ENCODE measurements around the gene FYCO1.

The FYCO1 gene

DNA sequence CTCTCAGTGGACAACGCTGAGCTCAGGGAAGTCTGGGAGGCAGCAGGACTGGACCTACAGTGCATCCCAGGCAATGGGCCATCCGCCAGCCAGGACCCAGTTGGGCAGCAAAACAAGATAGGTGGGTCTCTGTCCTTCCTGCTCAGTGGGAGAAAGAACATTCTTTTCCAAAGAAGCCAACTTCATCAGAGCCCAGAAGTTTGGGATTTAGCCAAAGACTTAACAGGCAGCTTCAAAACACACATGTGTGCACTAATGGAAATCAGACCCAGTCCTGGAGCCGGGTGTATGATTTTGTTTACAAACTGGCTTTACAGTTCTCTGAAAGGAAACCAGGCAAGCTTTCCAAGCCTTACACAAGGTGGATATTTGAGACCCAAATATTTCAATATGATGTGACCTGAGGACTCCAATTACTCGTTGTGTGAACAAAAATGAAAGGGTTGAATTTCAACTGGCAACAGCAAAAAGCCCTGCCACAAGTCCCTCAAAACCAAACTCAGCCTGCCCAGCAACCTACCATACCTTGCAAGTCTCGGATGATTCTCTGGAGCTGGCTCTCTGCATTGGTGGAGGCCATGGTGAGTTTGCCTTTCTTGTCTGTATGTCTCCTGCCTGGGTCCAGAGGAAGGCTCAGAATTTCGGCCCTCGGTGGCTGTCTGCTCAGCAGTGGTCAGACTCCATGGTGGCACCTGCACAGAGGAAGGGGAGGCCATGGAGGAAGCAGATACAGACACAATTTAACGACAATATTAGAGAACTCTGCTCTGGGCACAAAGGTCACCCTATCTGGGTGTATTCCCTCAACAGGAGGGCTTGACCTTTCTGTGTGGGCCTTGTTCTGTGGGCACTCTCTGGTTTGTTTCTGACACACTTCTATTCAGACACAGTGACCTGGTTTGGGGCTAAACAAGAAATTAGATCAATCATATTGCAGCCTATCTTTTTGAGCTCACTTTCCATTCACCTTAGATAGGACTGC, 11.0 kb downstream of the FYCO1 start:
- DNase-seq, result no peak

DNA sequence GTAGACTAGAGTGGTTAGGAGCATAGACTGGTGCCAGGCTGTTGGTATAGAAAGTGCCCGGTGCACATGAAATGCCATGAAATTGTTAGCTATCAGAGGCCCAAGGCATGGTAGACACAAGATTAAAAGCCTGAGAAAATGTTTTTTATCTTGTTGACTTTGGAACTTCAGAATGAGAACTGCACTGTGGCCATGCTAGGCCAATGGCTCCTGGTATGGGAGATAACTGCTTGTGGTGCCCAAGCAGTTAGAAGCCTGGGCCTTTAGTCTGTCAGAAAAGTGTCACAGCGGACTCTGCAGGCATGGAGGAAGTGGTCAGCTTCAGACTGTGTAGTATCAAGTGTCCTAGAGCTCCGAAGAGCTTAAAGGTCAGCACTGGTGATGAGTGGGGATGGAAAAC, 11.9 kb downstream of the FYCO1 start:
- no peak for DNase-seq

DNA sequence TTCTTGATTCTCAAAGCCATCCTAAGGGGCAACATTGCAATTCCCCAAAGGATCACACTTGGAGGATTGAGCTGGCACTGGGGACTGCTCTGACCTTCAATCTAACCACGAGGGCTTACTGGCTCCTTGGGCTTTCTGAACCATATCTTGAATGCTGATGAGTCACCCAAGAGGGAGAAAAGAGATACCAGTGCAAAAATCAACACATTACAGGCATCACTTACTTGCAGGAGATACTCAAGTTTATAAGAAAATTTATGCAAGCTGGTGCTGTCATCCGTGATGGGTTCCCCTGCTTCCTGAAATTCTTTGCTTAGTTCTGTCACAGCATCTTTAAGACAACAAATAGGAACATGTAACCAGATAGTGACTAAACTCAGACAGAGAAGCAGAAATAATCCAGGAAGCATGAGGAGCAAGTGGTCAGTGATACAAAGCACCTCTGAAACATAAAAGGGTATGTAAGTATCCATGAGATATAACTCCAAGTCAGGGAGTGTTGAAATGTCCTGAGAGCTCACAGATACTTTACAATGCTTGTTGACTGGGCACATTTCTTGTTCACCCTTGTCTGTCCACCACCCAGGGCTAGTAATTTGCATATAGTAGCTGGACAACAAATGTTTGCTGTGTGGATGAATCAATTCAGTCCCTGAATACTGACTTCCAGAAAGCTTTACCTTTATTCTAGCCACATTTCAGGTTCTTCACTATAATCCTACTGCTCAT, 14.1 kb downstream of the FYCO1 start:
- DNase-seq, result no peak

DNA sequence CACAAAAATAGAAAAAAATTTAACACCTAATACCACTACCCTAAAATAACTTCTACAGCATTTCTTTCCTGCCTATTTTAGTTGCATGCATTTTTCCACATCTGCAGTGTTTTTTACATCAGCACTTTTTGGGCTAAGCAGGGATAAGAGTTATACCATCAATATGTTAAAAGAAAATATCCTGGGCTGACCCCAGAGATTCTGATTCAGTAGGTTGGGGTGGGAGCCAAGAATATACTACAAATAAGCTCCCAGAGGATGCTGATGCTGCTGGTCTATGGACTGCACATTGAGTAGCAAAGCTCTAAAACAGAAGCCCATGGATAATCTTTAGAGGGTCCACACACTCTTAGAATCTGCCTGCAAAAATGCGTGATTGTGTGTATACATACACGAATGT, 14.8 kb downstream of the FYCO1 start:
- no peak for DNase-seq

DNA sequence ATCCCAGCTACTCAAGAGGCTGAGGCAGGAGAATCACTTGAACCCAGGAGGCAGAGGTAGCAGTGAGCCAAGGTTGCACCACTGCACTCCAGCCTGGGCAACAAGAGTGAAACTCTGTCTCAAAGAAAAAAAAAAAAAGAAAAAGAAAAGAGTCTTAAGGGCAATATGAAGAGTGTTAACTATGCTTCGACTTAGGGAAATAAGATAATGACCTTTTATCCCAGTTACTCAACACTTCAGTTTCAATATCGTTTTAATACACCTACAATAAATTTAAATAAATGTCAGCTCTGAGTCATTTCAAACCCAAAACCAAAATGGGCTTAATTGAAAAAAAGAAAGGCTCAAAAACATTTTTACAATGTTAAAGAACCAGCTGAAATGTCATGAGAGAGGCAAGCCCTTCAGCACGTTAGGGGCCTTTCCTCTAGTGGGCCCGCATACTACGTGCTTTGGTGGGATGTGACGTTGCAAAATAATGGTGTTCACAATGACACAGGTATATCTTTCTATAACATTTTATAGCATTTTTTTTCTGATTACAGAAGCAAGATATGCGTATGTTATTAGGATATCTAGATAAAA, 15.3 kb downstream of the FYCO1 start:
- no peak for DNase-seq

DNA sequence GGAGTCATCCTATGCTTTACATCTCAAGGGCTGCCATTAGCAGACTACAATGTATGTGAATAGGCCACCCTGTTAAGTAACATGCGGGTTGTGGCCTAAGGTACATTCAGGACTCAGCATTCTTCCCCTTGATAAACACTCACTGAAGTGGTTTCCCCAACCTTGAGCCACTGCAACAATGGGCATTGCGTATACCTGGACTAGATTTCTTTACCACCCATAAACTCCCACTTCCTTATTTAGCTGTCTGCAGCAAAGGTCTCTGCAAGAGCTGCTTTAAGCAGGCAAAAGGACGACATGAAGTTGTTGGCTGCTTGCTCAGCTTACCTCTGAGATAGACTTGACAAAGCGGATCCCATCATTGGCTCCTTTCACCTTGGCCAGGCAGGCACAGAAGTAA, 16.2 kb downstream of the FYCO1 start:
- no peak for DNase-seq

DNA sequence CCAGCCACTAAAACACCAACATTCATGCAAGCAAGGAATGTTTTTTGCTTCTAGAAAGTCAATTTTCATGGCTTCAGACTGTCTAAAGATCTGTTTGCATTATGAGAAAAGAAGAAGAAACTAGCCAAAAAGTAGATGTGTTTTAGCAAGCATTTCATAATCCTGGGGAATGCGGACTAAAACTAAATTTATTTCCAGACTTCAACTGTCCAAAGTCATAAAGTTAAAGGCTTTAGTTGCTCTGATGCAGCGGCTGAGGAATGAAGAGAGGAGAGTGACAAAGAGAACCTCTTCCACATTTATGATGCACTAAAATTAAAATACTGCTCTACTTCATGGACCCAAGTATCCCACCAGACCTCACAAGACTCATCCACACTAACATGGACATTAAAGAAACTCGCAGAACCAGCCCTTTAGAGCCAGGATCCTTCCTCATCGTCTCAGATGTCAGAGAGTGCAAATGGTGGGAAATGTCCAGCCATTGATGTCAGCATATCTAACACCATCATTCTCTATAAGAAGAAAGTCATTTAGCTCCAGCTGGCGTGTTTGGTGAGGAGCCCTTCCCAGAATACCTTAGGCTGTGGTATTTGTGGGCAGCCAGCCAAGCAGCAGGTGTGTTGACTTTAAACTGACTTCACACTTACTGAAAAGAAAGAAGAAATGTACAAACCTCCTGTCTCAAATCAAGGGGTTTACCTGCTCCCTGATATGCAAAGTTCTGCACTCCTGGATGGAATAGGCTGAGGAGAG, 17.4 kb downstream of the FYCO1 start:
- no peak for DNase-seq

DNA sequence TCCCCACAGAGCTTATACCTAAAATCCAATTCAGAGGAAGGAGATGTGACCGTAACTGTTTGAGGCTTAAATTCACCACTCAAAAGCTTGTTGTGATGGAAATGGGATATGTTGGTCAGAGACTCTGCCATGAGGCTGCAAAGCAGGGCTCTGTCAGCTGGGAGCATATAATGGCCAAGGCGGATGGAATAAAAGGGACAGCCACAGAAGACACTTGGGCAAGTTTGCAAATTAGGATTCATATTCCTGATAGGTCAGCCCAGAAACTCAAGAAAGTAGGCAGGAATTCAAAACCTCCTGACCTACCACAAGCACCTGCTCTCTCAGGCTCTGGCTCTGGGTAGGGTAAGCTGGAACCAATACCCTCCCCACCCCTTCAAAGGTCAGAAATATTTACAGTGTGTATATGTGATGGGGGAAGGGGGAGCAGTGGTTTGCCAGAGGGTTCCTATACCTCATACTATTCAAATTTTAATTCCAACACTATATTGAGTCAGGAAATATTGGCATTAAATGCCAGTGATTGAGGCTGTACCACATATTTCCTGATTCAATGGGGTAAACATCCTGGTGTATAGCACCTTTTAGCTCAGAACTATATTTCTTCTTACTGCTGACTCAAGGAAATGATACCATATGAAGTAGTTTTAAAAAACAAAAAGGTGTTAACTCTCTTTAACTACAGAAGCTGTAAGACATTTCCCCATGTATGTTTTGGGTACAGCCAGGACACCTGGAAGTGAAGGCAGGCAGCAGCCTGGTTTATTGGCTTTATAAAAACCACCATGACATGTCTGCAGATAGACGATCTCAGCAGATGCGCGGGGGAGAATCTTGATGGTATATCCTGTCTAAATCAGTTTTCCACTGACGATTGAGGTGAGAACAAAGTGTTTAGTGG, 19.2 kb downstream of the FYCO1 start:
- no peak for DNase-seq

DNA sequence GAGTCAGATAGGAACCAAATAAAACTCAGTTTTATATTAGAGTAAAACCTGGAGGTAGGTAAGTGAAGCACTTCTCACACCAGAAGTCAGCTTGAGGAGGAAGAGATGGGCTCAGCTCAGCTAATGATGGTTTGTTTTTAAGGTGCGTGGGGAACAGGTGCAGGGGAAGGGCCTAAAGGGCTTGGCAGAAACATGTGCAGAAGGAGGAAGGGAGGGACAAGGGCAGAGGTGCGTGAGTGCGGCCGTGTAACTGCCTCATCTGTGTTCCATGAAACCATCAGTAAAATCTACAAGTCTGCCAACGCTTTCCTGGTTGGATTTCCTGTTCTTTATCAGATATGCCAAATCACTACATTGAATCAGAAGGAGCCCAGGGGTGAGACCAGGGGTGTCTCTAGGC, 19.9 kb downstream of the FYCO1 start:
- DNase-seq, result no peak

DNA sequence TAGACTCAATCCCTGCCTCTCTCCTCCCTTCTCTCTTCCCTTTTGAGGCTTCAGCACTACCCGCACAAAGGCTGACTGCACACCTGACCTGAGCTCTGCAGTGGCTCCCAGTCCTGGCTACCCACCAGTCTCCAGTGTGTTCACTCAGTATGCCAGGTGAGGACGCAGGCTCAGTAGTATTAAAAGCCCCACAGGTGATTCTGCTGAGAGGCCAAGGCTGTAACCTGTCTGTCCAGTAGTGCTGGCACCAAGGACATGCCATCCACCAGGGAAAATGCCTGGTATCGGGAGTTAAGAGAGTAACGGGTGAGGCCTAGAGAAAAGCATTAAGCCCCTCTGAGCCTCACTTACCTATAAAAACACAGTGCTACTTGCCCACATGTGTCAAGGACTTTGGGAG, 20.9 kb downstream of the FYCO1 start:
- DNase-seq, result no peak

DNA sequence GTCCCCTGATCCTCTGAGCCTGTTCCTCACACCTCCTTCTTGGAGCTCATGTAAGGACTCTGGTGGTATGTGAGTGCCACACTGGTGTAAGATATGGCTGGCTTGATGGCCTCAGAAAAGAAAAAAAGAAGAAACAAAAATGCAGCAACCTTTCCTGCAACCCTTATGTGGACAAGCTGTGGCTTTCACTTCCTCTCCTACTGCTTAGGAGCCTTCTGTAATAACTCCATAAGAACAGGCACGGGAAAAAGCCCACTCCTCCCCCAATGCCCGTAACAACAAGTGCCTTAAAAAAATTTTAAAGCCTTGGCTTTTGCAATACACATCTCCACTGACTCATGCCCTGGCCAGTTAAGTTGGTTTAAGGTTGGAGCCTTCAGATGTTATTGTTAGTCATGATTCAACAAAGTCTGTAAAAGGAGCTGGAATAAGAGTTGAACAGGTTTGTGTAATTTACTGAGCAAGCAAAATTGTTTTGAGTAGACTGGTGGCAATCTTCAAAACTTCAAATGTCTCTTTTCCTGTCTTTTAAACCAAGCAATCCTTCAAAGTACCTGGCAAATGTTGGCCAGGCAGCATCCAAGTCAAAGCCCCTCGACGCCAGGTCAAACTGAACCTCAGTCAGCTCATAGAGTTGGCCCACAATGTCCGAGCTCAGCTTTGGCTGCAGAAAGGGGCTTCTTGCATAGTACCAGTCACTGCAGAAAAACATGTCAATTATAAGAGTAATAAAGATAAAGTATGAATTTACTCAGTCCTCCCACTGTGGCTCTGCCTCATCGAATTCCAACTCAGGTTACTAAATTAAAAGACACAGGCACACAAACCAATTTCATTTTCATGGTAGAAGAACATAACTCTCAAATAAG, 22.9 kb downstream of the FYCO1 start:
- no peak for DNase-seq

DNA sequence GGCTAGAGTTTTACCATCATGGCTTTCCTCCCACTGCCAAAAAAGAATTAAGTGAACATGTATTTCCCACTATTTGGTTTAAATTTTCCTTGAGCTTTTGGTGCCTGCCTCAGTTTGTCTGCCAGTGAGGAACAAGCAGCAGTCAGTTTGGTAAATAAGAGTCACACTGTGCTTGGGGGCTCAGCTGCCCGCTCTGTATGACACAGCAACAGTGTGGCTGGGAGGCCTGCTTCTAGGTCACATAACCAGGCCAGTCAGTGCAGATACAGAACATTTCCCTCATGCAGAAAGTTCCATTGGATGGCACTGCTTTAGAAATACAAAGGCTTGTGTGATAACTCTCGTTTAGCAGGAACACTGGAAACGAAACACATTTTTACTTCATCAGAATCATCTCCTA, 25.7 kb downstream of the FYCO1 start:
- no peak for DNase-seq

DNA sequence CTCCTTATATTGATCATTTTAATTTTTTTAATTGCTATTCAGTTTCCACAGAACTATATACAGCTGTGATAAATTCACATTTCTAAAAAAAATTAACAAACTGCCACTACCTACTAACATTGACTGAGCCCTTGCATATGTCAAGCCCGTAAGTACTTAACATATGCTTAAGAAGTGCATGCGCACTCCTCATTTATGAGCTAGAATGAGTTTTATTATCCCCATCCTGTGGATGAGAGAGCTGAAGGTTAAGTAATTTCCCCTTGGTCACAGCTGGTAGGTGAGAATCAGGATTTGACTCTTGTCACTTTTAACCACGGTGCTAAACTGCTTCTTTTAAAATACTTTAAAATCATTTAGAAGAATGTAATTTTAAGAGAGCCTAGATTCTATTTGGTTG, 26.5 kb downstream of the FYCO1 start:
- no peak for DNase-seq

DNA sequence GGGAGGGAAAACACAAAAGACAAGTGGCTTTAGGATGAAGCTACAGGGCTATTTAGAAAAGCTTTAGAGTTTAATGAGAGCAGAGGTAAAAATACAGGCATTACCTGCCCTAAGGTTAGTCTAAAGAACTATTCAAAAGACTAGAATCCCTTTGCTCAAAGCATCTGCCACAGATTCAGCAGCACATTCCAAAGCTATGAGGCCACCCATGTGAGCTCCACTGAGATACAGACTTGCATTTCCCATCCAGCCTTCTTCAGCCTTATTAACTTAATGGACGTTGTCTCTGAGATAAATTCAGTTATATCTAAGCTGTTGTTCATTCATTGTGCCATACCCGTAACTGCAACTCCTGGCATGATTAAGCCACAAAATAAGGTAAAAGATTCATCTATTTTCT, 26.9 kb downstream of the FYCO1 start:
- DNase-seq, result no peak

DNA sequence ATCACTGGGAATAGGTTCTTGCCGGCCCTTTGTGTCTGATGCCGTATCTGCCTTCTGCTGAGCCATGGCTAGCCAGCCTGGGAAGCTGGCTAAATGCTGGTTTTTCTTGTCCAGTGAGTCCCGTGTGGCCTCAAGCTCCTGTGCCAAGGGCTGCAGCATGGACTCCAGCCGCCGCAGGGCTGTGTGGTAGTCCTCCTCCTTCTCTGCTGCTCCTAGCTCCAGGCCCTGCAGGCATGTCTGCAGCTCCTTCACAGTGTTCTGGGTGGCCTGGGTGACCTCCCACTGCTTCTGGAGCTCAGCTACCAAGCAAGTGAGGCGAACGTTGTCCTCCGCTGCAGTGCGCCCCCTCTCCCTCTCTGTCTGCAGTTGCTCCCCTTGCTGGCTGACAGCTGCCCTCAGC, 27.5 kb downstream of the FYCO1 start:
- no peak for DNase-seq

DNA sequence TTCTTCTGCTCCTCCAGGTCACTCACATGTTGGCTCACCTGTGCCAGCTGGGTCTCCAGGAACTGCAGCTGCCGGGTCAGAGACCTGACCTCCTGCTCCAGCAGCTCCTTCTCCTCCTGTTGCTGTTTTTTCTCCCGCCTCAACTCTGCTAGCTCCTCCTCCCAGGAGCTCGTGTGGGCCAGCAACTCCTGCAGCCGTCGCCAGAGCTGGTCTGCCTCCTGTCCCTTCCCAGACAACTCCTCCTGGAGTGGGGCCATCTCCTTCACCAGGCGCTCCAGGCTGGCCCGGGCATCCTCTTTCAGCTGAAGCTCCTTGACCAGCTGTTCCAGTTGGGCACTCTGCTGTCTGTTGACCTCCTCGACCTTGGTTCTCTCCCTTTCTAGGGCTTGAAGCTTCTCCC, 27.9 kb downstream of the FYCO1 start:
- peak in 6 of 56 donors; percentile 3 to 24 (median 10) for DNase-seq

DNA sequence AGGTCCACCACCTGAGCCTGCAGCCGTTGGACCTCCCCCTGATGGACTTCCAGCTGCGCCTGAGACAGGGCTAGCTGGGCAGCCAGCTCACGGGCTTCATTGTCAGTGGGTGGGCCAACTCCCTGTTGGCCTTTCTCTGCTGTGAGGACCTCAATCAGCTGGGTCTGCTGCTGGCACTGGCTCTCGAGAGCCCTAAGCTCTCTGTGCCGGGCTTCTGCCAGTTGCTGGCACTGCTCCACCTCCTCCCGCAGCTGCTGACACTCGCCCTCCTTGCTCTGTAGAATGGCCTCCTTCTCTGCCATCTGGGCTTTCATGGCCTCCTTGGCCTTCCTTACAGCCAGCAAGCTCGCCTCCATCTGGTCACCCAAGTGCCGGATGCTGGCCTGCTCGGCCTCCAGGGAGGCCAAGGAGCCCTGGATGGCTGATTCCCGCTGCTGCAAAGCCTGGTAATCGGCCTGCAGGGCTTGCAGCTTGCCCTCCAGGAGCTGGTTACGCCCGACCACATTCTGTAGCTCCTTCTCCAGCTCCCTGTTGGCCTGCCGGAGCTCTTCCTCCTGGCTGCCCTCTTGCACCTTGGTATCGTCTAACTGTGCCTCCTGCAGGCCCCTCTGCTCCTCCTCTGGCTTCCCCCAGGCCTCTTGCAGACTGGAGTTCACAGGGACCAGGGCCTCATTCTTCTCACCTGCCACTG, 28.5 kb downstream of the FYCO1 start:
- DNase-seq, result peak in 51 of 56 donors; percentile 7 to 81 (median 51)

DNA sequence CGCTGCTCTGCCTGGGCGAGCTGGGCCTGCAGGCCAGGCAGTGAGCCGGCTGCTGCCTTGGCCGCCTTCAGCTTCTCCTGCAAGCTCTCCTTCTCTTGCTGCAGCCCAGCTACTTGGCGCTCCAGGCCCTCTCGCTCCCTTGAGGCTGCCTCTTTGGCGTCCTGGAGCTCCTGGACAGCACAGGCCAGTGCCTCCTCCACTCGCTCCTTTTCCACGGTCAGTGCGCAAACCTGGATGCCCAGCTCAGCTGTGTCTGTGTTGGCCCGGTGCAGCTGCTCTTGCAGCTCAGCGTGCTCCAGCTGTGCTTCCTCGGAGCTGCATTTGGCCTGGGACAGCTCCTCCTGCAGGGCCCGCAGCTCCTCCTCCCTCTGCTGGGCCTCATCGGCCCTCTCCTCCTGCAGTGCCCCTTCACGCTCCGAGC, 29.2 kb downstream of the FYCO1 start:
- peak in 1 of 56 donors; percentile 27 for DNase-seq

DNA sequence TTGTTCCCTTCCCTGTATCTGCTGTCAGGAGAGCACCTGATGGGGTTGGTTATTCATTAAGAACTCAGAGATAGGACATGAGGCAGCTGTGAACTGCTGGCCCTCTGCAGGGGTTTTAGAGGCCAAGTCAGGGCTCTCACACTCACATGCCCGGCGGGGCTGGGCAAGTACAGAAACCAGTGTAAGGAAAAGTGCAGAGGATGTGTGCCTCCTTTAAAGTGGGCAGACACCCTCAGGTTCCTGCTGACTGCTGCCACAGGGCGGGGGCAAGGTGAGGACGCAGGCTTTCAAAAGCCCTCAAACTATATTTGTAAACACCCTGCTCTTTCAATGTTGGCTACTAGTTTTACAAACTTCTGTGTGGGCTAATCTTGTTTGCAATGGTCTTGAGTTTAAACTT, 30.0 kb downstream of the FYCO1 start:
- DNase-seq, result no peak
